BJ (cell line): Measurements from ENCODE around the gene KPNA4. TPM values are rescaled to one million over a fixed set of nuclear protein-coding genes. Genes with fewer than 3 reads are reported as not detected.

Source experiments
- CTCF ChIA-PET: fragments of 350-600 bp; formaldehyde crosslinking; extraction: SDS; loops from one replicate; lab custom pipeline; 2021; ENCODE audit warnings: antibody characterized with exemption, inconsistent platforms; lab: Yijun Ruan, JAX
- POLR2A ChIA-PET: fragments of 300-600 bp; sonication (Branson Sonifier 250); formaldehyde crosslinking; extraction: SDS; loops from one replicate; lab custom pipeline; 2021; ENCODE audit warnings: antibody characterized with exemption; lab: Charles Lee
- DNase-seq: peaks from one replicate; pipeline ENCODE4 v3.0.0-alpha.2; 2011; ENCODE audit warnings: low read depth
- H3K27me3 ChIP-seq: 2 replicates; pipeline ENCODE4 v1.6.0; 2011; ENCODE audit warnings: low read length; ENCODE audit not compliant: control insufficient read depth, insufficient read depth
- H3K36me3 ChIP-seq: 2 replicates; pipeline ENCODE4 v1.5.1; 2011; ENCODE audit warnings: low read length; ENCODE audit not compliant: control insufficient read depth, insufficient read depth
- H3K4me3 ChIP-seq: 2 replicates; pipeline ENCODE4 v1.5.1; 2011; ENCODE audit warnings: low read depth, mild to moderate bottlenecking, control low read depth, low read length
- CTCF ChIP-seq: IDR thresholded peaks from 2 replicates; pipeline ENCODE4 v1.5.1; 2011; ENCODE audit warnings: low read depth, mild to moderate bottlenecking, control low read depth, inconsistent platforms, low read length, moderate library complexity; ENCODE audit not compliant: insufficient read depth
- polyA plus RNA-seq: library from polyadenylated mRNA; depleted of rRNA; stranded (reverse); fragments of >200 nt; gene quantifications from 2 replicates; pipeline ENCODE4 v1.2.3, GENCODE V29; 2011

KPNA4 gene
- polyA plus RNA-seq, 1 experiment, result 9.8 TPM

- ChIA-PET CTCF (interaction anchor here (1.1 kb wide), 1 partner anchor 10 kb away, joined by 3 read pairs; no protein-coding TSS in a partner anchor), POLR2A (no interaction called here)
- DNase-seq, result no peak
- Histone ChIP-seq H3K4me3 (no peak overlapping the region), H3K27me3 (no peaks in the 10 kb centered on the region), H3K36me3 (no peaks in the 10 kb centered on the region)
- TF ChIP-seq CTCF, result no peak
These were observed 9.2 kb downstream of the KPNA4 start for GRCh38 chr3:160556141-160556540.

- Histone ChIP-seq H3K27me3 (no peaks in the 10 kb centered on the region), H3K36me3 (no peaks in the 10 kb centered on the region), H3K4me3 (no peak overlapping the region)
- ChIA-PET CTCF (interaction anchor here (0.6 kb wide), 1 partner anchor 208 kb away, joined by 3 read pairs; no protein-coding TSS in a partner anchor), POLR2A (no interaction called here)
- TF ChIP-seq CTCF, result no peak
- no peak for DNase-seq
These were observed 10.4 kb downstream of the KPNA4 start for GRCh38 chr3:160554980-160555379.

GRCh38 chr3:160553827-160554226 lies 11.5 kb downstream of the KPNA4 start:
- ChIA-PET CTCF (interaction anchor here (1.1 kb wide), 1 partner anchor 18 kb away, joined by 3 read pairs; no protein-coding TSS in a partner anchor), POLR2A (no interaction called here)
- Histone ChIP-seq H3K36me3 (no peaks in the 10 kb centered on the region), H3K4me3 (no peak overlapping the region), H3K27me3 (no peaks in the 10 kb centered on the region)
- no peak for TF ChIP-seq CTCF
- DNase-seq, result no peak

GRCh38 chr3:160546727-160547126 lies 18.6 kb downstream of the KPNA4 start:
- Histone ChIP-seq H3K27me3 (no peaks in the 10 kb centered on the region), H3K4me3 (no peak overlapping the region), H3K36me3 (no peaks in the 10 kb centered on the region)
- ChIA-PET CTCF (interaction anchor here (0.9 kb wide), 1 partner anchor 10 kb away, joined by 3 read pairs; no protein-coding TSS in a partner anchor), POLR2A (no interaction called here)
- no peak for TF ChIP-seq CTCF
- no peak for DNase-seq

GRCh38 chr3:160545504-160545871 lies 19.9 kb downstream of the KPNA4 start:
- DNase-seq, result no peak
- TF ChIP-seq CTCF, result no peak
- Histone ChIP-seq H3K36me3 (no peaks in the 10 kb centered on the region), H3K4me3 (no peak overlapping the region), H3K27me3 (no peaks in the 10 kb centered on the region)
- CTCF ChIA-PET, result no interaction called here
- POLR2A ChIA-PET, result no interaction called here
